NCI-H146 (cell line): ENCODE measurements around the gene CDK14.
A peak's percentile ranks its signal among the peaks of the same experiment; 100 is the strongest.
"Not testable (repeated sequence)": the region's sequence is repeated elsewhere in the genome, so short reads cannot be mapped to it uniquely, and the experiment has no call there.

Source experiments
- DNase-seq: peaks from one replicate; lab custom pipeline; 2025; lab: John Stamatoyannopoulos, UW

Gene CDK14

GRCh38 chr7:91164506-91164905 lies 568.4 kb downstream of the CDK14 start:
- no peak for DNase-seq

GRCh38 chr7:91165006-91165845 lies 569.1 kb downstream of the CDK14 start:
- no peak for DNase-seq

GRCh38 chr7:91165846-91166230 lies 569.7 kb downstream of the CDK14 start:
- no peak for DNase-seq

GRCh38 chr7:91168871-91169829 lies 573.0 kb downstream of the CDK14 start:
- peak; percentile 50 for DNase-seq

- DNase-seq = peak; percentile 84
Observed at GRCh38 chr7:91169830-91170191, 573.7 kb downstream of the CDK14 start.

DNA sequence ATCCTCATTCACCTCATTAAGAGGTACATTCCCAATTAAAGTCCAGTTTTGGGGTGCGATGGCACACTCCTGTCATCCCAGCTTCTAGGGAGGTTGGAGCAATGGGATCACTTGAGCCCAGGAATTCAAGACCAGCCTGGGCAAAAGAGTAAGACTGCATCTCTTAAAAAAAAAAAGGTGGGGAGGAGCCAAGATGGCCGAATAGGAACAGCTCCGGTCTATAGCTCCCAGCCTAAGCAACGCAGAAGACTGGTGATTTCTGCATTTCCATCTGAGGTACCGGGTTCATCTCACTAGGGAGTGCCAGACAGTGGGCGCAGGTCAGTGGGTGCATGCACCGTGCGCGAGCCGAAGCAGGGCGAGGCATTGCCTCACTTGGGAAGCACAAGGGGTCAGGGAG lies 577.1 kb downstream of the CDK14 start:
- not testable (repeated sequence) for DNase-seq

DNA sequence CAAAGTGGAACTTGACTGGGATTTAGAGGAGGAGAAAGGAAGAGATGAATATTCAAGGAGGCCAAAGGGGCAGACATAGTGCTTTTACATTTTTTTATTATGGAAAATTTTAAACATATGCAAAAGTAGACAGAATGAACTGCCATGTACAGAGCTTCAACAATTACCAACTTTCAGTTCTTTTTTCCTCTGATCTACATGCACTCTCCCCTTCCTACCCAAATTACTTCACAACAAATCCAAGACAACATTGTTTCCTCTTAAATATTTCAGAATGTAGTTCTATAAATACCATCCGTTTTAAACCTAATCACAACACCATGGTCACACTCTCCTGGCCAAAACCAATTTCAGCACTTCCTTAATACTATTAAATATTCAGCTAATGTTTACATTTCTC lies 584.6 kb downstream of the CDK14 start:
- DNase-seq = no peak

GRCh38 chr7:91181949-91182348 lies 585.8 kb downstream of the CDK14 start:
- DNase-seq = no peak

DNA sequence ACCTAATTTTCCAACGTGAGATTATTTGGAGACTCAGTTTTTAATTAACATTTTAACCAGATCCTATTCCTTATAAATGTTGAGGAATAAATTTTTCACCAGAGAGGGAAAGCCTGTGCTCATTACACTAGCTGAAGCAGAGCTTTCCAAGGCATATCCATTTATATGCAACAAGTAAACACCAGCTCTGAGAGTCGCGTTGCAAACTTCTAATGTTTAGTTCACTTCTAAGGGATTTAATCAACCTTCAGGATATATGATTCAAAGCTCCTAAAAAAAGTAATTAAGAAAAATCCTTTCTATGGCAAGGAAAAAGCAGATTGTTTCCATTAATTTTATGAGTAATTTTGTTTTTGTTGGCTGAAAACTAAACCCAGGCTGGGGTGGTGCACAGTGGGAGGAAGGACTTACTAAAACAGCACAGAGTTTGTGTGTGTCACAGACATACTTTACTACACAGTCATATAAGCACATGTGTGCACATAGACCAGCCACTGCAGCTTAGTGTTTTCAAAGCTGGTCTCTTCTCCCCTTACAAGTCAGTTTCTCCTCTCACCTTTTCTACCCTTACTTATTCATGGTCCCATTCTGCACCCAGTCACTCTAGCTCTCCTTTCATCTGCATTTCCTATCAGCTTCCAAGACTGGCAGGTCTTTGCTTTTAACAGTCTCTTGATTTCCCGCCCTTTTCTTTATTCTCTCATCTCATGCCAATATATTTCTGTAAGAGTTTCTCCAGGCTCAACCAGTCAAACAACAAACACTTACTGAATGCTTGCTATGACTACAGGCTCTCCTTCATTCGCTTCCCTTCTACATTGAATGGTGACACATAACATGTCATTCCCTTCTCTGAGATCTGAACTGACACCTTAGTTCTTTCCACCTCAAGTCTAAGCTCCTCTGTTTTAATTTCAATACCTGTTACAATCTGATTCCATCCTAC lies 587.0 kb downstream of the CDK14 start:
- no peak for DNase-seq

- DNase-seq = no peak
Observed at GRCh38 chr7:91185771-91186170, 589.6 kb downstream of the CDK14 start.

- no peak for DNase-seq
Observed at GRCh38 chr7:91187061-91187460, 590.9 kb downstream of the CDK14 start.

- no peak for DNase-seq
Observed at GRCh38 chr7:91191771-91192170, 595.6 kb downstream of the CDK14 start.

DNA sequence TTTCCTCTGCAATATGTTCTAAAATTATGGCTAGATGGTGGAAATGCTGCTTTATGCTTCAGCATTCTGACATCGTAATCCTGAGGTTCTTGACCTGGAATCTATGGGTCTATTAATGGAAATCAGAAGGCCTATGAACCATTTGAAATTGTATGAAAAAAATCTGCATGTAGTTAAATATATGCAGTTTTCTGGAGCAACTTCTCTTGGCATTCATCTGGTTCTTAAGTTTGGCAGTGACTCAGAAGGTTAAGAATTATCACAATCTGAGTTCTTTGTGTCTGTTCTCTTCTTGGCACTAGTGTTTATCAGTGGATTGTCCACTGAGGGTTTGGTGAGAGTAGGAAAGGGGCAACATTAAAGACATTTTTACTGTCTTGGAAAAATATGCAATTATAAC lies 597.0 kb downstream of the CDK14 start:
- DNase-seq = no peak

DNA sequence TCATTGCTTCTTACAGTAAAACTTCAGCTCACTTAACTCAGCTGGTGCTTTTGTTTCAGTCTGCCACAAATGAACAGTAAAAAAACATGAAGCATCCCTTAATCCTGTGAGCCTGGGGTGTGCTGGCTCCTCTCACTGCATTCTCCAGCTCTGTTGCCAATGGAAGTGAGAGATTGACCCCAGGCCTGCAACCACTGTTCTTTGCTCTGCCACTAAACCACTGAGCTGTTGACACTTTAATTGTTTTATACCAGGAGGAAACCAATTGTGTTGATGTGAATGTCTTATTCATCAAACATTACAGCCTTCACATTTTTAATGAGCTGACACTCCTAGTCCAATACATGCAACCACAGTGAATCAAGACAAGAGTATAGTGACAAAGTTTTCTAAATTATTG lies 598.7 kb downstream of the CDK14 start:
- no peak for DNase-seq

GRCh38 chr7:91196058-91196457 lies 599.9 kb downstream of the CDK14 start:
- DNase-seq = no peak

DNA sequence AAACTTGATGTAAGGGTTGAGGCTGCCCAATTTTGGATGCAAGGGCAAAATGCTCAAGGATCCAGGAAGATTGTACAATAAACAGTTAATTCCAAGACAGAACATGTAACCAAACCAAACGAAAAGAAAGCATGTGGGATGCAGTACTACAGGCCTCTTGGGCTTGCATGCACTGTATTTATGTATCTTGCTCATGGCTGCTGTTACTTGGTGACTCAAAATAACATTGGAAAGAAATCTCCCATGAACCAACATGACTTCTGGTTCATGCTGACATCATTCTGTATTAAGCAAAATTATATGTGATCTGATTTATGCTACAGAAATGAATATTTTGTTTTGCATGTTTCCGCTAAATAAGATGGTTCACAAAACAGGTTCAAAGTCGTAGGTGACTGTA lies 602.2 kb downstream of the CDK14 start:
- no peak for DNase-seq

DNA sequence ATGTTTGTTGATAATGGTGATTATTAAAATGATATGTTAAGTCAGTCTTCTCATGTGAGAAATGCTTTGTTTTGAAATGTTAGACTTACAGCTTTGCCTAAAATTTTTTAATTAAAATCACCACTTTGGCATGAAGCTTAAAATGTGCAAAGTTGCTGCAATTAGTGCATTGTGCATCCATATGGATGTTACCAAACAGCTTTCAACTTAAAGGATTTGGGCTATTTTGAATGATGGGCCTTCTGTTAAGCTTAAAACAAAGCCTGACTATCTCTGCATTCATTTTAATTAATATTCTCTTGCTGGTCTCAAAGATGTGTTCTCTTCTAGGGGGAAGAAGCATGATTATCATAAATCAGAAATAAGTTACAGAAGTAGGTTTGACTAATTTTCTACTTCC lies 603.5 kb downstream of the CDK14 start:
- DNase-seq = no peak

GRCh38 chr7:91201442-91202113 lies 605.5 kb downstream of the CDK14 start:
- DNase-seq = peak; percentile 89

DNA sequence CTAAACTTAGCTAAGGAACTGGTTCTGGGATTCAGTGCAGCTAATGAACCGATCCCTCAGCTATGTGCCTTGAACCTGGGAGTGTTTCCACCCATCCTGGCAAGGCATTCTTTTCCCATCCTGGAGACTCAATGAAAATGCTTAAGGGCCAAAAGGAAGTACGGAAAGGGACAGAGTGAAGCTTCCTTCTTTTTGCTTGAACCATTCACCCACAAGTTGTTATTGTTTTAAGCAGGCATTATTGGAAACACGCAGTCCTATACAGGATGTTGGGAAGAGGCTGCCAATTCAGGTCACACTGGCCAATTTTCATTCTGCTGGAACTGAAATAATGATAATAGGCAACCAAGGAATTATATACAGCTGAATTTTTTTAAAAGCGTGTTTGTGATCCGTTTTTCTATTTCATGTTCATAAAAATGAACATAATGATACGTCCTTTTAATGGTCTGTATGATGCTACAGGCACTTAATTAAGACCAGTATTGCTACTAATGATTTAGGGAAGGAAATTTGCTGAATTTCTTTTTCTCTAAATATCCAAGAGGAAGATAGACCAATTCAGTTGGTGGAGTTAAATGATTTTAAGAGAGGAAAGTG lies 610.3 kb downstream of the CDK14 start:
- DNase-seq = no peak

GRCh38 chr7:91212582-91212981 lies 616.5 kb downstream of the CDK14 start:
- peak; percentile 35 for DNase-seq

- DNase-seq = no peak
Observed at GRCh38 chr7:91226411-91226810, 630.3 kb downstream of the CDK14 start.
